DLD1 (cell line): ENCODE results near the gene RABGGTA.

Experiments
- in situ Hi-C: cut with HindIII; loops from 2 replicates; pipeline ENCODE4 v1.10.0; 2017; ENCODE audit warnings: low sequenced_read_pairs

The RABGGTA gene

DNA sequence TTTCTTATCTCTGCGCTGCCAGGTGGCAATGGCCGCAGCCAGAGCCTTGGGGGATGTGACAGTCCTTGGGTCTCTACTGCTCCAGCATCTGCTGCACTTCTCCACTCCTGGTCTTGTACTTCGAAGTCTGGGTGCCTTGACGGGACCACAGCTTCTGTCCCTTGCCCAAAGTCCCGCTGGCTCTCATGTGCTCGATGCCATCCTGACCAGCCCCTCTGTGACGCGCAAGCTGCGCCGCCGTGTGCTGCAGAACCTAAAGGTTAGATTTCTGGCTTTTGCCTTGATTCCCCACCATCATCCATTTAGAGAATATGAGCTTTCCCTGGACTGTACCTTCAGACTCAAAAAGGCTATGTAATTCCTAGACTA is 32.6 kb upstream of the RABGGTA start:
- in situ Hi-C loops: no loop called here

DNA sequence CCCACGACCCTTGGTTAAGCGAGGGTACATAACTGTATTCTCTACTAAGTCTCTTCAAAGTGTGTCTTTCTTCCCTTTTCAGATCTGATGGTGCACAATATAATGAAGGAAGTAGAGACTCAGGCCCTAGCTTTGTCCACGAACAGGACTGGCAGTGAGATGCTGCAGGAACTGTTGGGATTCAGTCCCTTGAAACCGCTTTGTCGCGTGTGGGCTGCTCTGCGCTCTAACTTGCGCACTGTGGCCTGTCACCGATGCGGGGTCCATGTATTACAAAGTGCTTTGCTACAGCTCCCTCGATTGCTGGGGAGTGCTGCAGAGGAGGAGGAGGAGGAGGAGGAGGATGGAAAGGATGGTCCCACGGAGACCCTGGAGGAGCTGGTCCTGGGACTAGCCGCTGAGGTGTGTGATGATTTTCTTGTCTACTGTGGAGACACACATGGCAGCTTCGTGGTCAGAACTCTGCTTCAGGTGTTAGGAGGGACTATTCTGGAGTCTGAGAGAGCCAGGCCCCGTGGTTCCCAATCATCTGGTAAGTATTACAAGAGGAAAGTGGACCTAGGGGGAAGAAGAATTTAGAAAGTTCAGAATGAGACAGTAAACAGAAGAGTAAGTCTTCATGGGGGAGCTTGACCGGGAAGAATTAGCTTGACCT is 29.1 kb upstream of the RABGGTA start:
- in situ Hi-C loops: no loop called here

DNA sequence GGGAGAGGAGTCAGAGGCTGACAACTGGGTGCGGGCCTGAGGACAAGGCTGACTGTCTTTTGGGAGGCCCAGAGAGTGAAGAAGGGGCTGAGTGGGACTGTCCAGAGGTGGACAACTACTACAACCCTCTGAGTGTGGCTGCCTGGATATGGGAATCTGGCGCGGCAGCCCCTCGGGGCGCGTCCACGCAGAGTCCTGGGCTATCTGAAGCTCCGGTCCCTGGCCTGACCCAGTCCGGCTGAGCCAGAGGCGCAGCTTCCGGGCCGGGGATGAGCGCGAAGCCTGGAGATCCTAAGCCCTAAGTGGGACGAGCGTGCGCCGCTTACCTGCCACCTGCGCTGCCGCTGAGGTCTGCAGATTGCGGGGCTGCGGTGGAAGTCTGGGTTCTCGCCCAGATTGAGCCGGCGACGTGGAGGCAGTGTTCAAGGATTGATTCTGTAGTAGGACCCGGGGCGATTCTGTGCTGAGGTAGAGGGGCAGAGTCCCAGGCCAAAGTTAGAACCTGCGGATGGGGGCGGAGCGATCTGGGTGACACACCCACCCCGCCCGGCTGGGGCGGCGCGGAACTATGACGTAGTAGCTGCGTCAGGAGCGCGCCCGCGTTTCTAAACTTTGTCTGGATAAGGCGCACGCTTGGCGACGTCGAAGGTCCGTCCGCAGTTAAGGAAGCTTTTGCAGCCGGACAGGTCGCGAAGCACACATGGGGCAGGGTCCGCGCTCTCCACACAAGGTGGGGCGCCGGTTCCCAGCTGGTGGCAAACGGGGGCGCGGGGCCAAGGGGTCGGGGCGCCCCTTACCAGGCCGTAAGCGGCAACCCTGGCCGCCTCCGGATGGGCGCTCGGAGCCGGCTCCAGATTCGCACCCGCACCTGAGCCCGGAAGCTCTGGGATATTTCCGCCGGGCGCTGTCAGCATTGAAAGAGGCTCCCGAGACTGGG is 28.1 kb upstream of the RABGGTA start, which contains the start of the genes DHRS1 and NOP9:
Gene DHRS1 (minus strand): TSS at position 526 of the 937 bp plus-strand sequence. CDS start 674 bp downstream, outside the sequence.
Gene NOP9 (plus strand): TSS at position 596 of the 937 bp plus-strand sequence. CDS start 105 bp downstream, at position 701.
- in situ Hi-C loops: no loop called here

- in situ Hi-C loops: no loop called here
Observed at GRCh38 chr14:24298892-24299254, 27.5 kb upstream of the RABGGTA start.

GRCh38 chr14:24297190-24297964 is 26.0 kb upstream of the RABGGTA start:
- in situ Hi-C loops: no loop called here

GRCh38 chr14:24296341-24297157 is 25.2 kb upstream of the RABGGTA start:
- in situ Hi-C loops: no loop called here

GRCh38 chr14:24293525-24293924 is 22.1 kb upstream of the RABGGTA start:
- in situ Hi-C loops: no loop called here

DNA sequence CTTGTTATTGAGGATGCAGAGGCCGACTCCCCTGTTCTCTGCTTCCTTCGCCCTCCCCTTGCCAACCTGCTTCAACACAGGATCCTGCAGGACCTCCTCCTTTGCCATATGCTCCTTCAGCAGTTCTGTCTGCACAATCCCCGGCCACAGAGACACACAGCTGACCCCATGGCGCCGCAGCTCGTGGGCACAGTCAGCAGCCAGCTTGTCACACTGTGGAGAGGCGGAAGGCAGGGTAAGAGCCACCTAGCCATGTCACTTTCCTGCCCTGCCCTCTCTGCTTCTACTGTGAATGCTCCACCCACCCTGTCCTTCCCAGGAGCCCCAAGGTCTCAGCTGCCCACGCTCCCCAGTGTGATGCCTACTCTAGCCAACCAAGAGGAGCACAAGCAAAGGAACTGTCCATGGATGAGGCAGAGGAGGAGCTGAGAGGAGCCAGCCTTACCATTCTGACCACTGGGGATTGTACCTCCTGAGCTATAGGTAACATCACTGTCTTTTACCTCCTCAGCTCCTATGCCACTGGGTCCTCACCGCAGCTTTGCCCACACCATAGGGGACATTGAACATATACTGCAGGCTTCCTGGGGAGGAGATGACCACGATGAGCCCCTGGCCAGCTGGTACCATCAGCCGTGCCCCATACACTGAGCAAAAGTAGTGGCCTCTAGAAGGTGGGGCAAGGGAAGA is 20.9 kb upstream of the RABGGTA start:
- in situ Hi-C loops: no loop called here

DNA sequence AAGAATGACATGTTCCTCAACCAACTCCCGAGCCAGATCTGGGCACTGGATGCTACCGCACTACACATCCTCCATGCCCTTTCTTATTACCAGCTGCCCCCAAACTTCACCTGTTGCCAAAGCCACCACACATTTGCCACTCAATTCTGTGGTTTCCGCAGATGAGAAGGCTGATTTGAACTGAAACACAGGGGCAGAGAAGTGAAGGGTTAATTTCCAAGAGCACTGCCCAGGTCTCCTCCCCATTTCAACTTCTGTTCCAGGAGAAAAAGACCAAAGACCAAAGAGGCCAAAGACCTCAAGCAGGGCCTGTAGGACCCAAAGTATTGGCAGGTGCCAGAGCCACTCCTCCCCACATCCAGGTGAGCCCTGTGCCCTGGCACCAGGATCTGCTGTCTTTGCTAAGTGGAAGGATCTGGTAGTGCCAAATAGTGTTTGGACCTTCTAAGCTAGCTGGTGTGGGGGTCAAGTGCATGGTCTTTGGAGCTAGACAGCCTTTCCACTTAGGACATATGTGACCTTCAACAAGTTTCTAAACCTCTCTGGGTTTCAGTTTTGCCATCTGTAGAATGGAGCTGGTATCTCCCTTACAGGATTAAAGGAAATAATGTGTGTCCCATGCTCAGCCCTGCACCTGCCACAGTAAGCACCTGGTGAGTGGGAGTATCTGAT is 20.2 kb upstream of the RABGGTA start:
- in situ Hi-C loops: no loop called here

GRCh38 chr14:24290746-24291145 is 19.3 kb upstream of the RABGGTA start:
- in situ Hi-C loops: no loop called here

GRCh38 chr14:24289649-24290280 is 18.4 kb upstream of the RABGGTA start:
- in situ Hi-C loops: no loop called here

GRCh38 chr14:24286996-24287395 is 15.6 kb upstream of the RABGGTA start:
- in situ Hi-C loops: no loop called here

- in situ Hi-C loops: no loop called here
Observed at GRCh38 chr14:24285351-24285750, 14.0 kb upstream of the RABGGTA start.

DNA sequence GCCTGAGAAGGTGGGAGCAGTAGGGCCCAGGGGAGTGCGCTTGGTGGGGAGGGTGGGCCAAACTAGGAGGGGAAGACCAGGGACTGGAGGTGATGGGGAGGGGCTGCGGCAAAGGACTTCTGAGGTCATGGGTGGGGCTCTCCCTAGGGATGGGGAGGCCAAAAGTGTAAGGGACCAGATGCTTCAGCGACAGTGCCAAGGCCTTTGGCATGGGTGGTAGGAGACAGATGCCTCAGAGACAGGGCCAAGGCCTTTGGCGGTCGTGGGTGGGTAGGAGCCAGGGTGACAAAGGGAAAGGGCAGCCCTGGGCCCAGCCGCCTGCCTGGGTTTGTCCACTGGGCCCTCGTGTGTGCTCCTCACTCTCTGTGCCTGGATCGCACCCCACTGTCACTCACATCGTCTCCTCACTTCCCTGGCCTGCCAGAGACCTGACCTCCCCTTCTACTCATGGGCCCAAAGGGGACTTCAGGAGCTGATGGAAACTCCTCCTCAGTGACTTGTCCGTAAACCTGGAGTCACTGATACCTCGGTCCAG is 13.2 kb upstream of the RABGGTA start:
- in situ Hi-C loops: no loop called here

DNA sequence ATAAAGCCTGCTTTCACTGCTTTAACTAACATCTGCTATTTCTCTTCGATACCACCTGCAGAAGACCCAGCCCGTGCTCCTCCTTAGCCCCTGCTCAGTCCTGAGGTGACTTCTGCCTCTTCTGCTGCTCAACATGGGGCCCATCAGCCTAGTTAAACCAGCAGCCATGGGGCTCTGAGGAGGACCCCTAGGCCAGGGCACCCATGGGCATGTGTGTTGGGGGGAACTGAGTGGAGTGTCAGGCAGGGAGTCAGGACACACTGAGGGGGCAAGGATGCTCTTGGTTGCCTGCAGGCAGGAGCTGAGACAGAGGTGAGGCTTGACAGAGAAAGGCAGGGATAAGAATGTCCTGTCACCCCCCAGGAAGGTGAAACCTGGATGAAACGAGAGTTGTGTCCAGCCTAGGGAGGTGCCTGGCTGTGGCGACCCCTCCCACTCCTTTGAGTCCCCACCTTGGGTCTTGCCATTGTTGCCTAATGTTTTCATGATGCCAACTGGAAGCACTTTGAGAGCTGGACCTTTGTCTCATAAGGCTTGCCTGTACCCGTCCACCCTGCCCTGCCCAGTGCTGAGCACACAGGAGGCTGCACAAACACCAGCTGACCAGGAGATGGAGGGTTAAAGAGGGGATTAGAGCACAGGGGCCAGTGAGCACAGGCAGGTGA is 12.5 kb upstream of the RABGGTA start:
- in situ Hi-C loops: no loop called here

GRCh38 chr14:24282736-24283135 is 11.3 kb upstream of the RABGGTA start:
- in situ Hi-C loops: no loop called here

DNA sequence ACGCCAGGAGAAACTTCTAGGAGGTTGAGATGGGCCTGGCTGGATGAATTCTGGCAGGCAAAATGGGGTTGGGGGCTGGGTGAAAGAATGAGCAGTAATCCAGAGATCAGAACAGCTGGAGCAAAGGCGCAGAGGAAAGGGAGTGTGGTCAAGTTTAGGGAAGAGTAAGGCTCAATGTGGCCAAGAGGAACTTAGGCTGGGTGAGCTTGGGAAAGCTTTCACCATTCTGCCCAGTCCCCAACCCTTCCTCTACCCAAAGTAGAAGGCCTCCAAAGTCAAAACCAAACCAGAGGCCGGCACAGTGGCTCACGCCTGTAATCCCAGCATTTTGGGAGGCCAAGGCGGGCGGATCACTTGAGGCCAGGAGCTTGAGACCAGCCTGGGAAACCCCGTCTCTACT is 10.2 kb upstream of the RABGGTA start:
- in situ Hi-C loops: no loop called here
